GM12891 (cell line): ENCODE data around the gene OXTR.

Experiments used
- PAX5 ChIP-seq: IDR thresholded peaks from 2 replicates; pipeline ENCODE4 v1.6.1; 2011; ENCODE audit warnings: low read length, moderate library complexity, mild to moderate bottlenecking; ENCODE audit not compliant: insufficient read depth, severe bottlenecking
- POLR2A ChIP-seq: IDR thresholded peaks from 2 replicates; pipeline ENCODE4 v1.6.1; 2011; ENCODE audit warnings: low read depth, low read length, control low read depth
- POLR2AphosphoS5 ChIP-seq: IDR thresholded peaks from 2 replicates; pipeline ENCODE4 v1.6.1; 2011; ENCODE audit warnings: low read depth, low read length, control low read depth
- TAF1 ChIP-seq: IDR thresholded peaks from 2 replicates; pipeline ENCODE4 v1.6.1; 2011; ENCODE audit warnings: low read depth, low read length, control low read depth

DNA sequence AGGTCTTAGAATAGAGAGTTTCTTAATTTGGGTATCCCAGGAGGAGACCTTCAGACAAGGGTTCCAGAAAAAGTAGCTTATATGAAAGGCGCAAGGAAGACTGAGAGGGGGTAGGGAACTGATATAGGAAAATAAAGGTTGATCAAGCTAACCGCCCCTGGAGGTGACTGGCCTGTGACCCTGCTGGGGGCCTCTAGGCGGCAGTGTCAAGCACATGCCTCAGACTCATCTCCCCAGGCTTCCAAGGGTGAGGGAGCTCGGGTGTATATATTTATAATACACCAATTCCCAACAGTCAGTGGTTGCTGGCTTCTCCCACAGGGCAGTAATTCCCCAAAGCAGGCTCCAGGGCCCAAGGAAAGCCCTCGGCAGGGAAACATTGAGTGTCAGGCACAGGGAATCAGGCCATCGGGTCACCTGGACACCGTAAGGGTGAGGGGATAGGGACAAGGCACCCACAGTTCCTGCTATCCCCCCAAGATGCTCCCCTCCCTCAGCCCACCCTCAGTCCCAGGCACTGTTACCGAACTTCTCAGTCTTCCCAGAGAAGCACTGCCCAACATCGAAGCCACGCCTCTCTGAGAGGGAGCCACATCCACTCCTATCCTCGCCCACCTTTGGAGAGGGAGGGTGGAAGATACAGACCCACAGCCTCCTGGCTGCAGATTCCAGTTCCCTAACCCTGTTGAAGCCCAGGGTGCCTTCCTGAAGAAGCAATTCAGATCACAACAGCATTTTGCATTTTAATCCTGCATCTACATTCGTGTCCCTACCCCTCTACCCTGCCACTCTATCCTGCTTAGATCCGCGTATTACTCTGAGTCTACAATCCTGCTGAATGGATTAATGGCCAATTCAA is 55.3 kb downstream of the OXTR start:
- TF ChIP-seq POLR2AphosphoS5: no peak
- TF ChIP-seq TAF1: no peak
- no peak for TF ChIP-seq POLR2A
- TF ChIP-seq PAX5: no peak
